MM.1S (cell line): ENCODE measurements around the gene NPAS4.

Experiments
- EZH2 ChIP-seq: fragments of 300-600 bp; sonication (generic); optimal IDR thresholded peaks from 2 replicates; pipeline ENCODE3; 2017; ENCODE audit warnings: low read depth, mild to moderate bottlenecking, antibody characterized with exemption, low read length, mixed read lengths
- EZH2phosphoT487 ChIP-seq: fragments of 300-600 bp; sonication (generic); IDR thresholded peaks from 2 replicates; pipeline ENCODE4 v1.6.1; 2018; ENCODE audit warnings: antibody characterized with exemption, low read length
- TF ChIP-seq, protein P1 (sequence below): fragments of 300-600 bp; sonication (generic); IDR thresholded peaks from 2 replicates; pipeline ENCODE4 v1.5.1; 2016; ENCODE audit warnings: antibody characterized with exemption, low read length, mixed read lengths

DNA sequence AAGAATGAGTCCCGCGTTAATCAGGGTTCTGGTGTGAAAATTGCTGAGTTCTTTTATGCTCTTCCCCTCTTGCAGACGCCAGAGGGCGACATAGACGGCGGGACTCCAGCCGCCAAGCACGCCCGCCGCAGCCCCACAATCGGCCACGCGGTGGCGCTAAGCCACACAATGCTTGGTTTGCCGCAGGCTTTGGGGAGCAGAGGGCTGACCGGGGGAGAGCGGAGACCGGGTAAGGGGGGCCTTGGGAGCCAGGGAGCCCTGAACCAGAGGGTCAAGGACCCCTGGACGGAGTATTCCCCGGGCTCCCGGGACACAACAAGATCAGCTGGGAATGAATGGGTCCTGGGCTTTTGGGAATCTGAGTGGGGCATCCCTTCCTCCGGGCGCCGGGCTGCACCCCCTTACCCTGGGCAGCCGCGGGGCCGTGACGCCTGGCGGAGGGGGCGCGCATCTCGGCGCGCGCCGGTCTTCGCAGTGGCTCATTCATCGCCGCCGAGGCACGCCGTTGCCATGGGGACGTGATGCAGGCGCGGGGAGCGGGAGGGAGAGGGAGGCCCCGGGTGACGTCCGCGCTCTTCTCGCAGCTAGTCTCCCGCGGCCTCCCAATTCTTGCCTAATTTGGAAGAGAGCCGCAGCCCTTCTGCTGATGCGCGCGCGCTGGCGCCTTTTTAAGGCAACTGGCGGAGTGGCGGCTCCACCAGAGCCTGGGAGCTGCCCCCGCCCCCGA lies 12.2 kb upstream of the NPAS4 start:
- TF ChIP-seq, protein P1, sequence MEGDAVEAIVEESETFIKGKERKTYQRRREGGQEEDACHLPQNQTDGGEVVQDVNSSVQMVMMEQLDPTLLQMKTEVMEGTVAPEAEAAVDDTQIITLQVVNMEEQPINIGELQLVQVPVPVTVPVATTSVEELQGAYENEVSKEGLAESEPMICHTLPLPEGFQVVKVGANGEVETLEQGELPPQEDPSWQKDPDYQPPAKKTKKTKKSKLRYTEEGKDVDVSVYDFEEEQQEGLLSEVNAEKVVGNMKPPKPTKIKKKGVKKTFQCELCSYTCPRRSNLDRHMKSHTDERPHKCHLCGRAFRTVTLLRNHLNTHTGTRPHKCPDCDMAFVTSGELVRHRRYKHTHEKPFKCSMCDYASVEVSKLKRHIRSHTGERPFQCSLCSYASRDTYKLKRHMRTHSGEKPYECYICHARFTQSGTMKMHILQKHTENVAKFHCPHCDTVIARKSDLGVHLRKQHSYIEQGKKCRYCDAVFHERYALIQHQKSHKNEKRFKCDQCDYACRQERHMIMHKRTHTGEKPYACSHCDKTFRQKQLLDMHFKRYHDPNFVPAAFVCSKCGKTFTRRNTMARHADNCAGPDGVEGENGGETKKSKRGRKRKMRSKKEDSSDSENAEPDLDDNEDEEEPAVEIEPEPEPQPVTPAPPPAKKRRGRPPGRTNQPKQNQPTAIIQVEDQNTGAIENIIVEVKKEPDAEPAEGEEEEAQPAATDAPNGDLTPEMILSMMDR = peak; percentile 100
- no peak for TF ChIP-seq EZH2phosphoT487
- no peak for TF ChIP-seq EZH2
